Muscle of back (tissue), 11 donors: ENCODE results near the gene SDF4. TPM values are rescaled to one million over a fixed set of nuclear protein-coding genes. Genes with fewer than 3 reads are reported as not detected.

Experiments
- DNase-seq, 3 donors: peaks; one replicate each; pipeline versions ENCODE4 v3.0.0 to v3.0.0-alpha.2; 2013
- polyA plus RNA-seq, 10 donors: library from polyadenylated mRNA; unstranded; fragments of 120-200 nt; gene quantifications; one replicate each; pipeline ENCODE4 v1.2.1, GENCODE V29; 2013; ENCODE audit not compliant: insufficient read length in 10 of 10

SDF4 gene
- polyA plus RNA-seq, 10 donors = 73.5 to 121 (median 88.5) TPM

DNA sequence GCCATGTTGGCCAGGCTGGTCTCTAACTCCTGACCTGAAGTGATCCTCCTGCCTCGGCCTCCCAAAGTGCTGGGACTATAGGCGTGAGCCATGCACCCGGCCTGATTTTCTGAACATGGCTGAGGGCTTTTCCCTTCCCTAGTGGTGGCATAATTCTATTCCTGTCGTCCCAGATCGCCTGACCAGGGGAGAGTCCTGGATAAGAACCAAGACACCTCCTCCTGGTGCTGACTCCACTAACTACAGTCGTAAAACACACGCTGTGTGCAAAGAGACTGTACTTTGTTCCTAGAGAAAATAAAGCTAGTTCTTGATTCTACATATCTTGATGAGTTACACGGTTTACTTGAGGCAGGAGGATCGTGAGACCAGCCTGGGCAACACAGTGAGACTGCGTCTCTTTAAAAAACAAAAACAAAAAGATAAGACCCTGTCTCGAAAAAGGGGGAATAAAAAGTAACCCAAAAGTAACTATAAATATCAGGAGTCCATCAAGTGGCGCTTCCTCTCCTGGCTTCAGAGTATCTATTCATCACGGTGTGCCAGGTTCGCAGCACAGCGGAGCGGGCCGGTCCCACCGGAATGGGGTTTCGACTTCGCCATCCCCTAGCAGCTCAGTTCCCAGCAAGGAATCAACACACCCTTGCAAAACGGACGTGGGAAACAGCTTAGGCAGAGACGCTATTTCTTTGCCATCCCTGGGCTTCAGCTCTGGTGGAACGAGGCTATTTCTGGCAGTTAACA lies 973 bp downstream of the SDF4 start:
- DNase-seq = no peak

DNA sequence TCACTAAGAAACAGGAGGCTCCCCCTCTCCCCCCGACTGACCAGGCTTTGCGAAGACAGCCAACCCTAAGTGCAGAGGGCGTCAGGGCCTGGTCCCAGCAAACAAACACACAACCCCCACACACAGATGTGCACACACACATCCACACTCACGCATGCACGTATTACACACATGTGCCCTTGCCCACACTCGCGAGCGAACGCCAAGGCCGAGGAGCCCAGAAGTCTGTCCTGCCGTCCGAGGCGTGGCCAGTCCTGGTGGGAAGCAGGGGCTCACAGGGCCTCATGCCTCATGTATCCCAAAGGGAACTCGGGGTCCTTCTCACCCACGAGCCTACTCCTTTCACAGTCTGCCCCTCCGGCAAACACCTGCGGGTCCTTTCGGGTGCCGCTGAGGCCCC lies 2.0 kb downstream of the SDF4 start:
- DNase-seq = no peak

DNA sequence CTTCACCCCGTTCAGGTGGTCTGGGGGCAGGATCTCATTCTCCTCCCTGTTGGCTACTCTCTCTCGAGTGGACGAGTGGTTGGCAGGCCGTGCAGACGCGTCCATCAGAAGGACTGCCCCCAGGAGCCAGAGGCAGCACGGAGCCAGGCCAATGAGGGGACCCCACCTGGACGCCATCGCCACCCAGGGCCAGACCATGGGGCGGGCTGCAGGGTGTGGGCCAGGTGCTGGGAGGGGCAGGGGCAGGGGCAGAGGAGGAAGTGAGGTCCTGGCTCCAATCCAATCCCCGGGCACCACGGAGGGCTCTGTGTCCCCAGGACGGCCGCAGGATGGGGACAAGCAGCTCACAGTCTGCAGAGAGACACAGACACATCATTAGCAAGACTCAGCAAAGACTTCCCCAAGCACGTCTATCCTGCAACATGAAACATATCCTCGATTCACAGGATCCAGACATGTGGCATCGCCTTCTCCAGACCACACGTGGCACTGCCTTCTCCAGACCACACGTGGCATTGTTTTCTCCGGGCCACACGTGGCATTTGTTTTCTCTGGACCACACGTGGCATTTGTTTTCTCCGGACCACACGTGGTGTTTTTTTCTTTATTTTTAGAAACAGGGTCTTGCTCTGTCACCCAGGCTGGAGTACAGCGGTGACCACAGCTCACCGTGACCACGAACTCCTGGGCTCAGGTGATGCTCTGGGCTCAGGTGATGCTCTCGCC lies 3.0 kb downstream of the SDF4 start:
- no peak for DNase-seq

DNA sequence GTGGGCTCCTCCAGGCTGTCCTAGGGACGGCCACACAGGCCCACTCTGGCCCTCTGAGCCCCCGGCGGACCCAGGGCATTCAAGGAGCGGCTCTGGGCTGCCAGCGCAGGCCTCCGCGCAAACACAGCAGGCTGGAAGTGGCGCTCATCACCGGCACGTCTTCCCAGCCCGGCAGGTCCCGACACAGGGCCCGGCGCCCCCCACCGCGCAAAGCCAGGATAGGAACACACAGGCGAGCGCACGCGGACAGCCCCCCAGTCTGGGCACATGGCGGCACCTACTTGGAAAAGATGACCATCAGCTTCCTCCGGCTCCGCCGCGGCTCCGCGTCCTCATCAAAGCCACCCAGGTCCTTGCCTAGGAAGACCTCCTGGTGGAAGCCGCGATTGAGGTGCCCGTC lies 3.6 kb downstream of the SDF4 start:
- DNase-seq = no peak

DNA sequence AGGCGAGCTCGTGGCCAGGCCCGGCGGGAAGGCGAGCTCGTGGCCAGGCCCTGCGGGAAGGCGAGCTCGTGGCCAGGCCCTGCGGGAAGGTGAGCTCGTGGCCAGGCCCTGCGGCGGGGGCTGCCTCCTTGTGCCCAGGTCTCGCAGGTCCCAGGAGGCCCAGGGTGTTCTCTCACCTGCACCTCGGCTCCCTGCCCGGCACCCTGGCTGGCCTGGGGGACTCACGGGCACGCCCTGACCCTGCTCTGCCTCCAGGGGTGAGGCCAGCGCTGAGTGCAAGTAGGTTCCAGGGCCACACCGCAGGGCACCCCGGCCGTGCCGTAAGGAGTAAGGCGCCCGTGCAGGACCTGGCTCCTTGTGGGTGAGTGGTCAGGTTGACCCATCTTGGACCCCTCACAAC lies 4.4 kb downstream of the SDF4 start:
- no peak for DNase-seq

DNA sequence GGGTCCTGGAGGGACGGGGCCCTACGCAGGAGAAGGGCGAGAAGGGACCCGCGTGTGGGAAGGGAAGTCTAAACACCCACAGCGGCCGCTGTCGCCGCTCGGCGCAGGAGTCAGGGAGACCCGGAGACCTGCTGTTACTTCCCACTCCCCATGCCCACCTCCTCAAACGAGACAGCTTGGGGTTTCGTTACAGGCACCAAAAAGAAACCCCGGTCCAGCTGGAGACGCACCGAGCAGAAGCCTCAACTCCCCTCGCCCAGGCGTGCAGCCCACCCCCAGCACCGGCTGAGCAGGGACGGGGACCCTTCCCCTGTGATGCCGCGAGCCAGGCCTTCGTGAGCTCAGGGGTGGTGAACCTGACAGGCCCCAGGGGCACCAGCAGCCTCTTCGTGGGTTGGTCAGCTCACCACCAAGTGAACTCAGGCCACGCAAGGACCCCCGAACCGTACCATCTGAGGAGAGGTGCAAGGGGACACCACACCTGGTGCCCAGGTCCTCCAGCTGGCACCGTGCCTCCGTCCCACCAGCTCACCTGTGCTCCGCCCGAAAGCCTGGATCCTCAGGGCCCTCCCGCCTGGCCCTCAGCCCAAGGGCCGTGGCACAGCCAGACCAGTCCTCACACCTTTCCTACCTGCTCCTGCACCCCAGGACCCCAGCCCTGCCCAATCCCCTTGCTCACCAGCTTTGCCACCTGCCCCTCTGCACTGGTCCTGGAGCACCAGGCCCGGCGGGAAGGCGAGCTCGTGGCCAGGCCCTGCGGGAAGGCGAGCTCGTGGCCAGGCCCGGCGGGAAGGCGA lies 5.0 kb downstream of the SDF4 start:
- no peak for DNase-seq

DNA sequence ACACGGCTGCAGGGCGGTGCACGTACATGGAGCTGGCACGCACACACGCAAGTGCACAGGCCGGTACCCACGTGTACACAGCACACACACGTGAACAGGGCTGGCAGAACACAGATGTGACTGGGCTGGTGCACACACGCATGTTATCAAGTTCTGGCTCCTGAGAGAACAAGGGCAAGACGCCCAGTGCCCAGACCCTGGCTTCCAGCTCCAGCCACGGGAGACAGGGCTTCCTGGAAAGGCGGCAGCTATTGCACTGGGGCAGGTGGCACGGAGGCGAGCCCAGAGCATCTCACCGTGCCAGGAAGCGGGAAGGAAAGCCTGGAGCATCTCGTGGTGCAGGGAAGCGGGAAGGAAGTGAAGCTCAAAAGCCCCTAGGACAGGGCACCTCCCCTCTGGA lies 5.9 kb downstream of the SDF4 start:
- DNase-seq = no peak

DNA sequence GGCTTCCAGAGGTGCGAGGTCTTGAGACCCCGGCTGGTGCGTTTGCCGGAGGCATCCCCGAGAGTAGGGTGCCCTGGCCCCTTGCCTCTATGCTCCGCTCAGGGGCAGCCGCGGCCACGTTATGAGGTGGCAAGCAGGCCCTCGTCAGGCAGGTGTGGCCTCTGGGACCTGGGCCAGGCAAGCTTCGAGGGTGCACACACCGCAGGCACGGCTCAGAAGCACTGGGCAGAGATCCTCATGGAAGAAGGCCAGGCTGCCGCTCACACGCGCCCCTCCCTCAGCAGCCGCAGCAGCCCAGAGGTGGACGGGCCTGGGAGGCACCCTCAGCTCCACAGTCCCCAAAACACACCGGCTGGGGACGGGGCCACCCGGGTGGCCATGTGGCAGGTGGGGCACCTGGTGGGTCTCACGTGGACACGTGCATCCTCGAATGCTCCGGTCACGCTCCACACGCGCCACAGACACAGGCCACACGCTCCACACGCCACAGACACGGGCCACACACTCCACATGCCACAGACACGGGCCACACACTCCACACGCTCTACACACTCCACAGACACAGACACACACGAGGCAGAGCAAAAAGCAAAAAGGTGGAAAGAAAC lies 6.5 kb downstream of the SDF4 start:
- DNase-seq = no peak

DNA sequence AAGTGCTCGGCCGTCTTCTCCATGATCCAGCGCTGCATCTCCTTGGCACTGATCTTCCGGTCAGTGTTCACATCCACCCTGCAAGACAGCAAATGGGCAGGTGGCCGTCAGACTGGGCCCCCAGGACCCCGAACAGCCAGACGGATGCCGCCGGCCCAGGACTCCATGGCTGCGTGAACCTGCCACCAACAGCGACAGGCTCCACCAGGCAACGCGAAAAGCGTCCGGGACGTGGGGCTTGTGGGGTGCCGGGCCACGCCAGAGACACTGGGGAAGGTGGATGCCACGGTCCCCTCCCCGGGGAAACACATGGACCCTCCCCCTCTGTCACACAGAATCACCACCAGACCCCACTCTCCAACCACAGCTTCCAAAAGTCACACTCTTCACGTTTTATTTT lies 7.9 kb downstream of the SDF4 start:
- DNase-seq = no peak

DNA sequence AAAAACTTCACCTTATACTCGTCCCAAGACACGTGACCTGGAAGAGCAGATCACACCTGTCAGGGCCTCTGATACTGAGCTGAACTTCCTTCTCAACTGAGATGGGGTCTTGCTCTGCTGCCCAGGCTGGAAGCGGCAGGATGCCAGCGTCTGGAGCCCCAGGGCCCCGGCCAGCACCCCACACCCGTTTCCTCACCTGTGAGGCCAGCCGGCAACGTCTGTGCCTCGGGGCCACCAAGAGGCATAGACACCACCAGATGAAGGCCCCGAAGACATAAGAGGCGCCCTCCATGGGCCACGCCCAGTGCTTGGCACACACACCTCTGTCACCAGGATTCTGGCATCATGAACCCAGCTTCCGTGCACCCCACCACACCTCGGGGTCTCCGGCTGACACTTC lies 8.5 kb downstream of the SDF4 start:
- DNase-seq = no peak

DNA sequence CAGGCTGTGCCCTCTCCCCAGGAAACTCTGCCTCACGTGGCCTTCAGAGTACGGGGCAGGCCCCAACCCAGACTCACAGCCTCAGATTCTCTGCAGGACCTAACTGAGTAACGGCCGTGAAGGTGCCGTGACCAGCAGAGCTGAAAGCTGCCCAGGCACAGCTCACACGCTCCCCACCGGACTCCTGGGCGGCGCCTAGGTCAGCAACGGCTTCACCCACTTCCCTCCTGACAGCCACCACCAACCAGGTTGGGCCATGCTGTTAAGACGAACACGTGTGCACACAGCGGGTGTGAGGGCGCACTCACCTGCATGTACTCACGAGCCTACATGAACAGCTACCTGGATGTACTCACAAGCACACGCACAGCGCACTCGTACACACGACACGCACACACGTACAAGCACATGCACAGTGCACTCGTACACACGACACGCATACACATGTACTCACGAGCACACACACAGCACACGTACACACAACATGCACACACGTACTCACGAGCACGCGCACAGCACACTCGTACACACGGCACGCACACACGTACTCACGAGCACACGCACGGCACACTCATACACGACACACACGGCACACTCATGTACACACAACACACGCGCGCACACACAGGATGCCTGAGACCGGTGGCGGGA lies 9.1 kb downstream of the SDF4 start:
- DNase-seq = no peak

DNA sequence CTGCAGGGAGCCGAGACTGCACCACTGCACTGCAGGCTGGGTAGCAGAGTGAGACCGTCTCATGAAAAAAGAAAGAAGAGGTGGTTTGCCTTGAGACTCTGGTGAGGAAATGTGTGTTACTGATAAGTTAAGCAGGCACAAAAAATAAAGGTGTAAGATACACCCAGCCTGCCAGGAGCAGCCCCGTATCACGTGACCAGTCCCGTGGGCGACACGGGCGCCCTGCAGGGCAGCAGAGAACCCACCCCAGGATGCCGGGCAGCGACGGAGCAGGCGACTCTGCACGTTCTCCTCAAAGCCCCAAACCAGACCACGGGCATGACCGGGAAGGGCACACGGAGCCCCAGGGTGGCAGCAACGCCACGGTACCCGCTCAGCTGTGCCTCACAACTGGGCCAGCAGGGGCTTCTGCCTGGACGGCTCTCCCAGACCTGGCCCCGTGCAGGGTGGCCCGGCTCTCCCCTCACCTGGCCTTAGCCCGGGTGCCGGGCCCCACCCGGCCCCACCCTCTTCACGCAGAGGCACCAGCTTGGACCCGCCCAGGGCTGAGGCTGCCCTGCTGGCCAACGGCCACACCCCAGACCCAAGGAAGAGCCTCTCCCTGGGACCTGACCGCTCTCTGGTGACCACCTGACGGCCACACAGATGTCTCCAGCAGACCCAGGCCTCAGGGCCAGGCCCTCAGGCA lies 9.8 kb downstream of the SDF4 start:
- DNase-seq = no peak

DNA sequence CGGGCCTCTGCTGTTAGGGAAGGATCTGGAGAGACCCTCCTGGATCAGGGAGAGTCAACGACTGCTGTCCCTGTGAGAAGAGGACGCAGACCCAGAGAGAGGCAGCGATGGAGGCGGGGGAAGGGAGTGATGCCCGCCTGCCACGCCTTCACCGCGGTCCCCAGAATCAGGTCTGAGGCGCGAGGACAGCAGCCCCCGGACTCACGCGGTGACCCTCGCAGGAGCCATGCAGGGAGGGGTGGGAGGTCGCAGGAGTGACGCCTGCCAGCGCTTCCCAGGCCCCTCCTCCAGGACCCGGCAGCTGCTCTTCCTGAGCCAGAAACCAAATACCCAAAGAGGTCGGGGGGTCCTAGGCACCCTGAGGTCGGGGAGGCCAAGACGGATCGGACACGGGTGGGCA lies 11.6 kb downstream of the SDF4 start:
- DNase-seq = no peak

DNA sequence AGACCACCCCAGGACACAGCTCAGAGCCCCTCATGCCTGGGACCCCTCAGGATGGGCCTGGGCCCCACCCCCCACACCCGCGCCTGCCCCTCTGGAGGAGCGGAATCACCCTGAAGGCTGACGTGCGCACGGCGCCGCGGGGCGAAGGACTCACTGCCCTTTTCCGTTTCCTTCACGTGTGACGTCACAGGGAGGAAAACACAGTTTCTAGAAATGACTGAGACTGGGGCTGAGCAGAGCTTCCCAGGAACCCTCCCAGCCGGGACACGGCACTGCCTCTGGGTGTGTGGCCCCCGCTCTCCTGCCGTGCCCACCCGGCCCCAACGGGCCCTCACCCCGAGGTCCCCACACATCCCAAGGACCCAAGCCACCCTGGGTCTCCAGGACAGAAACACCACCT lies 12.5 kb downstream of the SDF4 start:
- no peak for DNase-seq

DNA sequence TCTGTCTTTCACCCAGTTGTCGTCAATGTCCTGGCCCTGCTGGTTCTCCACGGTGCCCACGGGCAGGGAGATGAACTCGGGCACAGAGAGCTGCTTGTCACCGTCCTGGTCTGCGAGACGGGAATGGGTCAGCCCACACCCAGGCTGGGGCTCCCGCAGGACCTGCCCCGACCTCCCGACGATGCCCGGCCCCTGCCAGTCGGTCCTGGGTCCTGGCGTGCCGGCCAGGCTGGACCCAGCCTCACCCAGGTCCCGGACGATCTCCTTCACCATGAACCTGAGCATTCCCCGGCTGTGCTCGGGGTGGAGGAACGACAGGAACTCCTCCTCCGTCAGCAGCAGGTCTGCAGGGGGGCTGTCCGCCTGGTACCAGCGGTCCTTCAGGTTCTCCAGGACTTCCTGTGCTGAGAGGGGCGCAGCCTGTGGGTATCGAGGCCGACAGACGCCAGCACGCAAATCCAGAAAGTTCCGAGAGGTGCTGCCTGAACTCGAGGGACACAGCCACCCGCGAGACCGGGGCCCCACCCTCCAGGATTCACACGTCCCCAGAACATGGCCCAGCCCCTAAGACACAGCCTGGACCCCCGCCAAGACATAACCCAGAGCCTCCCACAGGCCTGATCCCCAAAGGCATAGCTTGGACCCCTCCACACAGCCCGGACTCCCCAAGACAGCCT lies 13.1 kb downstream of the SDF4 start:
- DNase-seq = no peak

DNA sequence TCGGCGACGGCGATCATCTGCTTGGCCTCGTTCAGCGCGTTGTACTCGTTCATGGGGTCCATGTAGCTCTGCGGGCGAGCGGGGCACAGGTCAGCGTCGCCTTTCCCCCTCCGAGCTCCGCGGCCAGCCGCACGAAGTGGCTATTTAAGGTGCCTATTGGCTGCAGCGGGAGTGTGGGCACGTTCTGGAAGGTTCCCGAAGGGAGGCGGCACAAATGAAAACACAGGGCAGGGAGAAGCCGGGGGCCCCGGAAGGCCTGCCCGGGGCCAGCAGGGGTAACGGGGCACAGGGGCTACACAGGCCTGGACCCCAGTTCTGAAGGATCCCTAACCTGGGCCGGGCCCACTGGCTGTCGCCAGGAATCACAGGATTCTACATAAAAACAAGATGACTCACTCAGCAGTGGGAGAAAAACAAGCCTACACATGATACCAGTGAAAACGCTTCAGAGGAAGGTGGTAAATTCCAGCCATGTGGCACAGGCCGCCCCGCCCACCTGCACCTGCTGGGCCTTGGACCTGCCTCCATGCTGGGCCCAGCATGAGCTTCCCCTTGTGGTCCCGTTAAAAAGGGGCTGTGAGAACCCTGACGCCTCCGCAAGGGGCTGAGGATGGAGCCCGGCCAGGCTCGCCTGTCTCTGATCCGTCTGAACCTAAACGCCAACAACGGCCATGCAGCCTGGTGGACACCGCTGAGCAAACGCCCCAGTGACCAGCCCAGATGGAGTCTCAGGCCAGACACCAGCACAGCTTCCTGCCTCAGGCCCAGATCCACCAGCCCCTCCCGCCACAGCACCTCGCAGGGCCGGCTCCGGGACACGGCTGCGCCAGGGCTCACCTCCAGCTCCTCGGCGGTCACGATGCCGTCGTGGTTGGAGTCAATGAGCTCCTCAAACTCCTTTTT lies 13.9 kb downstream of the SDF4 start:
- no peak for DNase-seq

DNA sequence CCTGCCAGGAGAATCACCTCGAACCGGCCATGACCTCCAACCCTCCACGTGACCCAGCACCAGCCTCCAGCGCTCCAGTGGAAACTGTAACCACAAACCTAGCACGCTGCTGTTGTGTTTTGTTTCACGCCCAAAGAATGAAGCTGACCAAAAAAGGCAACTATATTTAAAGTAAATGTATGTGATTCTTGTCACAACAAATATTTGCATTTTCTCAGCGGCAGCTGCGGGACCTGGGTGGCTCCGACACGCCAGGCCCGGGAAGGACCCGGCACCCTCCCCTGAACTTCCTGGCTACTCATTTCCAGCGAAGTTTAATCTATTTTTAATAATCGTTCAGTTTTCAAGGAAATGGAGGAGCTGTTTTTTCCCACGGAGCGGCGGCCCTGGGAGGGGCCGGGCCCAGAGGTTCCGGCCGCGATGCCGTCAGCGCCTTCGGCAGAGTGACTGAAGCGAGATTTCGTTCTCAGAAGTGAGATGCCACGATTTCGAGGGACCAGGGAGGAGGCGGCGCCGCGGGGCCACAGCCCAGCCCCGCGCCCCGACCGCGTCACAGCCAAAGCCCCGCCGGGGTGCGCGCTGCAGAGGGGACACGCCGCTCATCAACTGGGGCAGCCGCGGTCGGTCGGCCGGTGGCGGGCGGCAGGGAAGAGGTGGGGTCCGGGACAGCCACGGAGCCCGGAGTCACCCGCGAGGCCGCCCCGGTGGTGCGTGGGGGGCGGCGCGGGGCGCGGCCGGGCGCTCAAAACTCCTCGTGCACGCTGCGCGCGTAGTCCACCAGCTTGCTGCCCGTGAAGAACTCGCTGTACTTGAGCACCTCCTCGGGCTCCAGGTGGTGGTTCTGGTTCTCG lies 14.8 kb downstream of the SDF4 start:
- DNase-seq = no peak

DNA sequence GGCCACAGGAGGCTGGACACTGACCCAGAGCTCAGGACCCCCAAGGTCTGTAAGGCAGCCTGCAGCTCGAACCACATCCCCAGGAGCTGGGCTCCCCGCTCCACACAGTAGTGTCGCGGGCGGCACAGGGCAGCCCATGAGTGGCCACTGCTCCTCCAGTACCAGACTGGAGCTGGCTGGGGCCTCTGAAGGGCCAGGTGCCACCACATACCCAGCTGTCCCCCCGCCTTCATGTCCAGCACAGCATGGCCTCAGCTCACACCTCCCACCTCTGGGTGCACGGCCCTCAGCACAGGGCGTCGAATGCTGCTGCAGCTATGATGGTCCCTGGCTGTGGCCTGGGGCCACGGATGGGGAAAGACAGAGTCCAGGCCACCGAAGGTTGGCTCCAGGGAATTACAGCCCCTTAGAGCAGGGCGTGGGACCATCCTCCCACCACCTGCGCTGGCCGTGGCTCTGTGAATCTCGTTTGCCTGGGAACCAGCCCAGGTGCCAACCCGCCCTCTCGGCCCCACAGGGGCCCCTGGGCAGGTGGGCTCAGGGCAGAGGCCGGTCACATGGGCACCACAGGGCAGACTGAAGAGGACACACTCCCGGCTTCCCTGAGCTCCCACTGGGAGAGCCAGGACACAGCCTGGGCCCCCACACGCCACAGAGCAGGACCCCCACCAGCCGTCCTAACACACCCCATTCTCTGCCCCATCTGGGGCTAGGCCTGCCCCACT lies 15.8 kb downstream of the SDF4 start:
- no peak for DNase-seq
